Keratinocyte (primary cell): Measurements from ENCODE around the gene NMNAT2. TPM values are rescaled to one million over a fixed set of nuclear protein-coding genes. Genes with fewer than 3 reads are reported as not detected.

Experiments used
- DNase-seq: peaks from one replicate; pipeline ENCODE4 v3.0.0-alpha.2; 2011; ENCODE audit warnings: low read depth, missing footprints, low spot score
- FAIRE-seq: peaks from 2 replicates; lab custom pipeline; 2011; peaks lifted over from hg19 to GRCh38; lab: Jason Lieb, UNC
- H2AFZ ChIP-seq: 2 replicates; pipeline ENCODE4 v1.6.0; 2012; ENCODE audit warnings: low read length, control low read depth, inconsistent platforms; ENCODE audit not compliant: control insufficient read depth
- H3K27ac ChIP-seq: 2 replicates; pipeline ENCODE4 v1.5.1; 2011; ENCODE audit warnings: low read length; ENCODE audit not compliant: control insufficient read depth, insufficient read depth
- H3K27me3 ChIP-seq: 3 replicates; pipeline ENCODE4 v1.6.0; 2011; ENCODE audit warnings: low read length; ENCODE audit not compliant: control insufficient read depth, insufficient read depth; ENCODE audit errors: extremely low read depth
- H3K36me3 ChIP-seq, 2 experiments: 2 replicates in 1 of 2; 3 replicates in 1 of 2; pipeline ENCODE4 v1.5.1; 2011; ENCODE audit warnings: low read length in 2 of 2, mild to moderate bottlenecking in 1 of 2; ENCODE audit not compliant: control insufficient read depth in 2 of 2, insufficient read depth in 2 of 2; ENCODE audit errors: extremely low read depth in 1 of 2
- H3K4me1 ChIP-seq: 3 replicates; pipeline ENCODE4 v1.5.1; 2011; ENCODE audit warnings: low read length; ENCODE audit not compliant: control insufficient read depth, insufficient read depth; ENCODE audit errors: extremely low read depth
- H3K4me2 ChIP-seq: 3 replicates; pipeline ENCODE4 v1.6.0; 2011; ENCODE audit warnings: low read depth, low read length; ENCODE audit not compliant: control insufficient read depth, insufficient read depth; ENCODE audit errors: extremely low read depth
- H3K4me3 ChIP-seq, 3 experiments: fragments of 200-600 bp in 1 of 3; sonication (generic) in 1 of 3; 2 replicates in 2 of 3; 3 replicates in 1 of 3; pipeline ENCODE4 v1.5.1; 2011 to 2016; ENCODE audit warnings: low read length in 3 of 3, mild to moderate bottlenecking in 3 of 3, control low read depth in 2 of 3, inconsistent platforms in 1 of 3, low read depth in 1 of 3, mixed read lengths in 1 of 3, mixed run types in 1 of 3, moderate library complexity in 1 of 3; ENCODE audit not compliant: control insufficient read depth in 2 of 3, insufficient read depth in 2 of 3; ENCODE audit errors: extremely low read depth in 1 of 3
- H3K79me2 ChIP-seq: 2 replicates; pipeline ENCODE4 v1.6.0; 2012; ENCODE audit warnings: low read length; ENCODE audit not compliant: control insufficient read depth, insufficient read depth
- H3K9ac ChIP-seq: 3 replicates; pipeline ENCODE4 v1.6.0; 2011; ENCODE audit warnings: low read length; ENCODE audit not compliant: control insufficient read depth, insufficient read depth; ENCODE audit errors: extremely low read depth
- H3K9me1 ChIP-seq: 3 replicates; pipeline ENCODE4 v1.6.0; 2011; ENCODE audit warnings: low read length; ENCODE audit not compliant: control insufficient read depth, insufficient read depth; ENCODE audit errors: extremely low read depth
- H3K9me3 ChIP-seq: 2 replicates; pipeline ENCODE4 v1.5.1; 2012; ENCODE audit warnings: low read depth, low read length; ENCODE audit not compliant: control insufficient read depth
- H4K20me1 ChIP-seq: 3 replicates; pipeline ENCODE4 v1.6.0; 2011; ENCODE audit warnings: low read length; ENCODE audit not compliant: control insufficient read depth, insufficient read depth; ENCODE audit errors: extremely low read depth
- EZH2 ChIP-seq: IDR thresholded peaks from one replicate; pipeline ENCODE4 v1.6.1; 2012; ENCODE audit warnings: inconsistent platforms, mild to moderate bottlenecking, low read length, moderate library complexity
- dilution Hi-C: fragments of 300-500 bp; cut with MboI; formaldehyde crosslinking; loops from one replicate; pipeline ENCODE4 v1.7.0; 2020; ENCODE audit warnings: low sequenced_read_pairs; ENCODE audit not compliant: extremely low pct_ligation_motif_present
- polyA plus RNA-seq, 5 experiments: library from polyadenylated mRNA; depleted of rRNA in 3 of 5; stranded (reverse) in 3 of 5; stranded (forward) in 1 of 5; unstranded in 1 of 5; fragments of >200 nt; gene quantifications; 1 replicate in 1 of 5; 2 replicates in 3 of 5; 3 replicates in 1 of 5; pipeline versions ENCODE4 v1.2.1 to v1.2.3, GENCODE V29; 2011 to 2012; ENCODE audit warnings: missing spikeins in 2 of 5, low read depth in 1 of 5, low replicate concordance in 1 of 5
- TF ChIP-seq, protein P1 (sequence below), 3 experiments: IDR thresholded peaks in 1 of 3; conservative IDR thresholded peaks in 1 of 3; optimal IDR thresholded peaks in 1 of 3; 2 replicates in 2 of 3; 3 replicates in 1 of 3; pipeline versions ENCODE3 to v1.5.1; 2011; ENCODE audit warnings: low read length in 3 of 3, mild to moderate bottlenecking in 3 of 3, moderate library complexity in 2 of 3, control low read depth in 1 of 3, inconsistent platforms in 1 of 3; ENCODE audit not compliant: insufficient read depth in 2 of 3; ENCODE audit errors: extremely low read depth in 1 of 3

NMNAT2 gene
- polyA plus RNA-seq, 1 donor (not counting 4 experiments of a cell fraction or from before 2014, with no cell fraction given): 0.72 TPM

DNA sequence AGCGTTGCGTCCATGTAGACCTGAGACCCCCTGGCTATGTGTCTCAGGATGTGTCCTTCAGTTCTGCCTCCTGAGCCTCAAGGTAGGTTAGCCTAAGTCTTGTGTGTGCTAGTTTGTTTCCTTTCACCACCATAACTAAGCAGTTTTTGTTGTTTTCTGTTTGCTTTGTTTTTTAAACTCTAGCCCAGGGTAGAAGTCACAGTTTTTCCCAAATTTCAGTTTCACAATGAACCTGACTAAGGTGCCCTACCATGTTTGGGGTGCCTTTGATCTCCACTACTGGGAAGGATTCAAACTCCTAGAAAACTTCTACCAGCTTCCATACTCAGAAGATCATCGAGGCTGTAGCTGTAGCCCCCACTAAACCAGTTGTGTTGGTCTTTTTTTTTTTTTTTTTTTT lies 39.3 kb upstream of the NMNAT2 start:
- TF ChIP-seq, protein P1, sequence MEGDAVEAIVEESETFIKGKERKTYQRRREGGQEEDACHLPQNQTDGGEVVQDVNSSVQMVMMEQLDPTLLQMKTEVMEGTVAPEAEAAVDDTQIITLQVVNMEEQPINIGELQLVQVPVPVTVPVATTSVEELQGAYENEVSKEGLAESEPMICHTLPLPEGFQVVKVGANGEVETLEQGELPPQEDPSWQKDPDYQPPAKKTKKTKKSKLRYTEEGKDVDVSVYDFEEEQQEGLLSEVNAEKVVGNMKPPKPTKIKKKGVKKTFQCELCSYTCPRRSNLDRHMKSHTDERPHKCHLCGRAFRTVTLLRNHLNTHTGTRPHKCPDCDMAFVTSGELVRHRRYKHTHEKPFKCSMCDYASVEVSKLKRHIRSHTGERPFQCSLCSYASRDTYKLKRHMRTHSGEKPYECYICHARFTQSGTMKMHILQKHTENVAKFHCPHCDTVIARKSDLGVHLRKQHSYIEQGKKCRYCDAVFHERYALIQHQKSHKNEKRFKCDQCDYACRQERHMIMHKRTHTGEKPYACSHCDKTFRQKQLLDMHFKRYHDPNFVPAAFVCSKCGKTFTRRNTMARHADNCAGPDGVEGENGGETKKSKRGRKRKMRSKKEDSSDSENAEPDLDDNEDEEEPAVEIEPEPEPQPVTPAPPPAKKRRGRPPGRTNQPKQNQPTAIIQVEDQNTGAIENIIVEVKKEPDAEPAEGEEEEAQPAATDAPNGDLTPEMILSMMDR (optimal IDR thresholded peaks at IDR 0.05 in 1 of 3, IDR thresholded peaks at IDR 0.05 in 1 of 3, conservative IDR thresholded peaks at IDR 0.05 in 1 of 3; ENCODE audit: extremely low read depth in 1 of 3, insufficient read depth in 2 of 3, low read length in 3 of 3): no peak
- TF ChIP-seq EZH2: no peak
- dilution Hi-C loops: no loop called here
- H3K4me2 ChIP-seq: no peak overlapping the region

DNA sequence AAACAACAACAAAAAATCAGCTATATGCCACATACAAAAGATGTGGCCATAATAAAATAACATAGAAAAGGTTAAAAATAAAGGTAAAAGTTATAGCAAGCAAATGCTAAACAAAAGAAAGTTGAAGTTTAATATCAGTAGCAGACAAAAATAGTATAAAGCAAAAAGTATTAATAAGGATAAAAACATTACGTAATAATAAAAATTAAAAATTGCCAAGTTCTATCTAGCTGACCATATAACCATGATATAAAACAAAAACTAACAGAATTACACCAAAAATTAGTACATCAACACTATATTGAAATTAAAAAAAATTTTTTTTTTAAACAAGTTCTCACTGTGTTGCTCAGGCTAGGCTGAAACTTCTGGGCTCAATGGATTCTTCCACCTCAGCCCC lies 38.6 kb upstream of the NMNAT2 start:
- Histone ChIP-seq H4K20me1 (no peaks in the 10 kb centered on the region), H3K4me3 (no peak overlapping the region), H3K9me1 (no peaks in the 10 kb centered on the region), H2AFZ (no peak overlapping the region), H3K4me2 (no peak overlapping the region), H3K9me3 (no peaks in the 10 kb centered on the region), H3K36me3 (no peaks in the 10 kb centered on the region), H3K27me3 (no peaks in the 10 kb centered on the region), H3K4me1 (peaks cover 26% of the 10 kb centered on the region), H3K79me2 (no peaks in the 10 kb centered on the region), H3K9ac (no peak overlapping the region), H3K27ac (no peak overlapping the region)
- dilution Hi-C loops: no loop called here
- DNase-seq: no peak
- TF ChIP-seq, protein P1 (optimal IDR thresholded peaks at IDR 0.05 in 1 of 3, IDR thresholded peaks at IDR 0.05 in 1 of 3, conservative IDR thresholded peaks at IDR 0.05 in 1 of 3; ENCODE audit: extremely low read depth in 1 of 3, insufficient read depth in 2 of 3, low read length in 3 of 3): no peak
- TF ChIP-seq EZH2: no peak
- FAIRE-seq: no peak

More for the DNA sequence above, 39.3 kb upstream of the NMNAT2 start:
- no peak overlapping the region for H3K4me3 ChIP-seq
- H3K36me3 ChIP-seq: no peaks in the 10 kb centered on the region
- no peaks in the 10 kb centered on the region for H3K79me2 ChIP-seq
- H3K9ac ChIP-seq: no peak overlapping the region
- H2AFZ ChIP-seq: no peak overlapping the region
- no peaks in the 10 kb centered on the region for H4K20me1 ChIP-seq
- FAIRE-seq (no peak), DNase-seq (no peak)
- H3K9me1 ChIP-seq: no peaks in the 10 kb centered on the region
- H3K27ac ChIP-seq: no peak overlapping the region
- H3K9me3 ChIP-seq: no peaks in the 10 kb centered on the region
- peaks cover 32% of the 10 kb centered on the region for H3K4me1 ChIP-seq
- no peaks in the 10 kb centered on the region for H3K27me3 ChIP-seq
